Measurements from ENCODE around the gene PHF2.

The PHF2 gene

GRCh38 chr9:93682155-93682968 lies 106.0 kb downstream of the PHF2 start:
- H3K4me3 ChIP-seq (ENCODE audit: low read depth, low read length): no peak overlapping the region
- DNase-seq (ENCODE audit: low read depth): peak; percentile 53
- TF ChIP-seq CTCF (IDR thresholded peaks at IDR 0.05; ENCODE audit: insufficient read depth, low read depth, low read length, missing control alignments): peak; percentile 69

DNA sequence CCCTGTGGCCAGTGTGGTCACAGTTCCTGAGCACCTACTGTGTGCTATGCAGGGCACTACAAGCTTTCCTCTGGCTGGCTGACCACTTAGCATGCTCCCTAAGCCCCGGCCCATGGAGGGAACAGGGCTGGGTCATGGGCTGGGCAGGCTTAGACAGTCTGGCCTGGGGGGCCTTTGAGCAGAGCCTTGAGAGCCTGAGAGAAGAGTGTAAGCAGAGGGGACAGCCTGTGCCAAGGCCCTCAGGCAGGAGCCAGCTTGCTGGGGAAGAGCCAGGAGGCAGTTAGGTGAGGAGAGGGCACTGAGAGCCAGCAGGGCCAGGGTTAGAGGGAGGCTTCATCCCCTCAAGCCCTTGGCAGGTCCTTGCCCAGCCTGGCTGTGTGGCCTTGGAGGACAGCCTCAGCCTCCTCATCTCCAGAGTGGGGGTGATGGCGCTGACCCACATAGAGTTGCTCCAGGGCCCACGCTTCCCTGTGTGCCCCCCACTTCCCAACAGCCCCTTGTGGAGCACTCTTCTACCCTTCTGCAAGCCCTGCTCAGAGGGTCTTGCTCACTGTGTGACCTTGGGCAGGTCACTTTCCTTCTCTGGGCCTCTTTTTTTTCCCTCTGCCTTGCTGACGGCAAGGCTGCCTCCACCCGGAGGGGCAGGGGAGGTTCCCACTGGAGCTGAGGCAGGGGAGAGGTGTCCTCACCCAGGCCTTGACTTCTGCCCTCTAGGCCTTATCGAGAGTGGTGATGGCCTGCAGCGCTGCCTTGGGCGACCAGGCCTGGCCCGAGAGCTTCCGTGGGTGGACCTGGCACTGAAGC lies 107.1 kb downstream of the PHF2 start:
- DNase-seq (ENCODE audit: low read depth): no peak
- no peak for TF ChIP-seq CTCF (IDR thresholded peaks at IDR 0.05; ENCODE audit: insufficient read depth, low read depth, low read length, missing control alignments)
- H3K4me3 ChIP-seq (ENCODE audit: low read depth, low read length): no peak overlapping the region

- DNase-seq (ENCODE audit: low read depth): no peak
- no peak overlapping the region for H3K4me3 ChIP-seq (ENCODE audit: low read depth, low read length)
- TF ChIP-seq CTCF (IDR thresholded peaks at IDR 0.05; ENCODE audit: insufficient read depth, low read depth, low read length, missing control alignments): no peak
Observed at GRCh38 chr9:93684161-93684765, 107.9 kb downstream of the PHF2 start.

DNA sequence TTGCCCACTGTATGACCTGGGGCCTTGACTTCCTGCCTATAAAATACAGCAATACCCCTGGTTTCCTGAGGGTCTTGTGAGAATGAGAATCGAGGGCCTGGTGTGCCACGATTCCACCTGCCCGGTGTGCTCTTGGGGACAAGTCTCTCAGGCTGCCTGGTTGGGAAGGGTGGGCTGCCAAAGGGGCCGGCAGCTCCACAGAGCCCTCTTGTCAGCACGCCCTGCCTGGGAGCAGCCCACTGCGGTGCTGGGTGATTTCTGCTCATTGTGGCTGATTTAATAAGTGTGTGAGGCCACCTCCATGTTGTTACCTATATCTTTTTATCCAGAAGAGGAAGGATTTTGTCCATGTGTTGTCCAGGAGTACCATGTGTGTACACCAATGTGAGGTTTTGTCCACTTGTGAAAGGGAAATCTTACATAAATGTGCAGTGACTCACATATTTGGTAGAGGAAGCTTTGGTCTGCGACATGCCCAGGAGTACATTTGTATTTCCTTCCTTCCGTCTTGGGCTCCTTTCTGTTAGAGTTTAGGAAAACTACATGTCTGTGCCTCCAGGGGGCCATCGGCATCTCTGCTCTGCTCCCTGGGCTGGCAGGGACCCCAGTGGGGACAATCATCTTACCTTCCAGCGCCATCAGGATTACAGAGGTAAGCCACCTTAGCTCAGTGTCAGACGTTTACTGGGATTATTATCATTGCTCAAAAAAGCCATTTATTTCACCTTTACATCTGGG lies 108.6 kb downstream of the PHF2 start:
- DNase-seq (ENCODE audit: low read depth): no peak
- TF ChIP-seq CTCF (IDR thresholded peaks at IDR 0.05; ENCODE audit: insufficient read depth, low read depth, low read length, missing control alignments): no peak

DNA sequence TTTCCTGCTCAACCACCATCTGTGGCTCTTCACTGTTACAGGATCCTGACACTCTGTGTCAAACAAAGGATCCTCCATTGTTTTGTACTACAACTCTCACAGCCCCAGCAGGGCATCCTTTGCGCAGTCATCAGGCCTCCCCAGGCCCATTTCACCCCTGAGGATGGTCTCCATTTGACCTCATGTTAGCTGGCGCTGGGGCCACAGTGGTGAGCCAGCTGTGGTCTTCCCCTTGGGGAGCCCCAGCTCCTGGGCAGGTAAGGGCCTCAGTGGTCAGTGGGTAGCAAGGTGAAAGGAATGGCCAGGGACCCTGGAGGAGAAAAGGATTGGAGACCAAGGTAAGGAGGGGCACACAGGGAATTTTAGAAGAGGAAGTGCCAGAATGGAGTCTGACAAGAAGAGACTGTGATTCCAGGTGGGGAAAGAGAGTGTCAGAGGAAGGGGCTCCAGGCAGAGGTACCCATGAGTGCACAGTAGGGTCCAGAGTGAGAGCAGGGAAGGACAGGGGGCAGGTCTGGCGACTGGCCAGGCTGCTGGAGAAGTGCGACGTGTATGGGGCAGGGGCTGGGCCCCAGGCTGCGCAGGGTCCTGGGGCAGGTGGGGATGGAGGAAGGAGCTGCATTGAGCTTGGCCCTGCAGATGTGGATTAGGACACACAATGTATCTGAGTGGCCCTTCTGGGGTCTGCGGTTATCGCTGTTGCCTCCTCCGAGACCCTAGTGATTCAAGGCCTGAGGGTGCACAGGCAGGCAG lies 109.9 kb downstream of the PHF2 start:
- no peak for TF ChIP-seq CTCF (IDR thresholded peaks at IDR 0.05; ENCODE audit: insufficient read depth, low read depth, low read length, missing control alignments)
- DNase-seq (ENCODE audit: low read depth): no peak
- no peak overlapping the region for H3K4me3 ChIP-seq (ENCODE audit: low read depth, low read length)

More for the DNA sequence above, 108.6 kb downstream of the PHF2 start:
- H3K4me3 ChIP-seq (ENCODE audit: low read depth, low read length): no peak overlapping the region

DNA sequence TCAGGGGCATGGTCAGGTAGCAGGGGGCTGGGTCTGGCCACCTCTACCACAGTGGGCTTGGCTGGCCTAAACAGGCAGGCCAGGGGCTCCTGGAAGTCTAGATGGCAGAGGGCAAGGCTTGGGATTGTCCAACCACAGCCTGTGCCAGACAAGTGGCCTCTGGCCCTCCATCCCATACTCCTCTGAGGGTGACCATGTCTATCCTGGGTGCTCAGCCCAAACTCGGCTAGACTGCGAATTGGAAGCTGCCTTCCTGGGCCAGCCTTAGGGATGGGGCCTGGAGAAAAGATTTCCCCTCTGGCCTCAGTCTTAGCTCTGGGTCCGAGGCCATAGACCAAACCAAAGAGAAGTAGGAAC lies 110.5 kb downstream of the PHF2 start:
- no peak overlapping the region for H3K4me3 ChIP-seq (ENCODE audit: low read depth, low read length)
- TF ChIP-seq CTCF (IDR thresholded peaks at IDR 0.05; ENCODE audit: insufficient read depth, low read depth, low read length, missing control alignments): no peak
- DNase-seq (ENCODE audit: low read depth): no peak
